GM12801 (cell line): ENCODE data around the gene PCGF3.

ENCODE experiments used
- TF ChIP-seq, protein P1 (sequence below): IDR thresholded peaks from one replicate; pipeline ENCODE4 v1.5.1; 2011; ENCODE audit warnings: control low read depth; ENCODE audit not compliant: insufficient read length; ENCODE audit errors: extremely low read depth

The PCGF3 gene

DNA sequence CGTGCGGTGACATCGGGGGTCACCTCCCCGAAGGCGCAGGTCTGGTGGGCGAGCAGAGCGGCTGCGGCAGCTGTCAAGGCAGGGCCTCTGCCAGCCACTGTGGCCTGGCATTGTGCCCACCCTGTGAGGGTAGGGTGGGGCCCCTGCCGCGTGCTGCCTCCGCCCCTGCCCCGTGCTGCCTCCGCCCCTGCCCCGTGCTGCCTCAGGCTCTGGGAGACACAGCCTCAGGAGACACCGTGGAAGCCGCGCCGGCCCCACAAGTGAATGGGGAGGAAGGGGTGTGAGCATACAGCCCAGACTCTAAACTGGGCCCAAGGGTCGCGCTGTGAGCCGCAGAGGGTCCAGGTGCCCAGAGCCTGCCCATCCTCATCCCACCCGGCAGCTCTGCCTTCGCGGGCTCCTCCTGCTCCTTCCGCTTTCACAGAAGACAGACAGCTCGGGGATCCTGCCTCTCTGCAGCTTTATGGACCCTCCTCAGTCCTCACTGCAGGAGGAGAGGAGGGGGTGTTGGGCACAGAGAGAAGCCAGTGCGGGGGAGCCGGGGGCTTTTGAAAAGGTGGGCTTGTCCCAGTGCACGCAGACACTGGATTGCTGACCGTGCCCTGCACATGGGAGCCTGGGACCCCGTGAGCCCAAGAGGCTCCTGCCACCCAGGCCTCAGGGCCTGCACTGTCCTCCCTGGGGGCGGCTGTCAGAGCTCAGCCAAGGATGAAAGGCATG lies 27.4 kb downstream of the PCGF3 start:
- TF ChIP-seq, protein P1, sequence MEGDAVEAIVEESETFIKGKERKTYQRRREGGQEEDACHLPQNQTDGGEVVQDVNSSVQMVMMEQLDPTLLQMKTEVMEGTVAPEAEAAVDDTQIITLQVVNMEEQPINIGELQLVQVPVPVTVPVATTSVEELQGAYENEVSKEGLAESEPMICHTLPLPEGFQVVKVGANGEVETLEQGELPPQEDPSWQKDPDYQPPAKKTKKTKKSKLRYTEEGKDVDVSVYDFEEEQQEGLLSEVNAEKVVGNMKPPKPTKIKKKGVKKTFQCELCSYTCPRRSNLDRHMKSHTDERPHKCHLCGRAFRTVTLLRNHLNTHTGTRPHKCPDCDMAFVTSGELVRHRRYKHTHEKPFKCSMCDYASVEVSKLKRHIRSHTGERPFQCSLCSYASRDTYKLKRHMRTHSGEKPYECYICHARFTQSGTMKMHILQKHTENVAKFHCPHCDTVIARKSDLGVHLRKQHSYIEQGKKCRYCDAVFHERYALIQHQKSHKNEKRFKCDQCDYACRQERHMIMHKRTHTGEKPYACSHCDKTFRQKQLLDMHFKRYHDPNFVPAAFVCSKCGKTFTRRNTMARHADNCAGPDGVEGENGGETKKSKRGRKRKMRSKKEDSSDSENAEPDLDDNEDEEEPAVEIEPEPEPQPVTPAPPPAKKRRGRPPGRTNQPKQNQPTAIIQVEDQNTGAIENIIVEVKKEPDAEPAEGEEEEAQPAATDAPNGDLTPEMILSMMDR: no peak

DNA sequence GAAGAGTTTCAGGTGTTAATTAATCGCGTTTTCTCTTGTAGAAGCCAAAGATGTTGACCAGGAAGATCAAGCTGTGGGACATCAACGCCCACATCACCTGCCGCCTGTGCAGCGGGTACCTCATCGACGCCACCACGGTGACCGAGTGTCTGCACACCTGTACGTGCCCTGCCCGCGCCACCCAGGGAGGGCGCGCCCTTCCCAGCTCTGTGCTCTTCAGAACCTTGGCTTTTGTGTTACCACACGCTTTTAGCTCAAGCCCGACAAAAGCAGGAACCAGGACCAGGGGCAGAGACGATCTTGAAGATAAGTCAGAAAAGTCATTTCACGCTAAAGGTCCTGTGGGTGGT lies 28.0 kb downstream of the PCGF3 start:
- TF ChIP-seq, protein P1: no peak

DNA sequence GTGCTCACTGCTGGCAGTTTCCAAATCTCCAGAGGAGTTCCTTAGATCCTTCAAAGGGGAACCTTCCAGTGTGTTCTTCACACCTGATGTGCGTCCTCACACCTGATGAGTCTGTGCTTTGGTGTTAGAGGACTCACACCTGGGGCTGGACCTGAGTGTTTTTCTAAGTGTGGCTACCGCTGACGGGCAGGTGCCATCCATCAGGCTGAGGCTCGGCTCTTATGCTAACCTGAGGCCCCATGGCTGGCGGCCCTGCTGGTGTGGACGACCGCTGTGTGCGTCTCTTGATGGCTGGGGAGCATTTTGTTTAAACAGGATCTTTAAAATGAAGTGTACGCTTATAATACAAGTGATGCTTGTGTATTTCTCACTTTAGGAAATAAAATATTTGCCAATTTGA lies 28.4 kb downstream of the PCGF3 start:
- TF ChIP-seq, protein P1: no peak

DNA sequence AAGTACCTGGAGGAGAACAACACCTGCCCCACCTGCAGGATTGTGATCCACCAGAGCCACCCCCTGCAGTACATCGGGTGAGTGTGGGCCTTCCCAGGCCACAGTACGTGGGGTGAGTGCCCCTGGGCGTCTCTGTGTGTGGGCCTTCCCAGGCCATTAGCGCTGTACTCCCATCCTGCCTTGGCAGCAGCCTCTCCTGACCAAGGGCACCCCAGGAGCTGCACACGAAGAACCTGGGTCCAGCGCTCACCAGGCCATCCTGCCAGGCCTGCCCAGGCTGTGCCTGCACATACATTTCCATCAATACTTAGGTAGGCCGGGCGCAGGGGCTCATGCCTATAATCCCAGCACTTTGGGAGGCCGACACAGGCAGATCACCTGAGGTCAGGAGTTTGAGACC lies 29.3 kb downstream of the PCGF3 start:
- TF ChIP-seq, protein P1: no peak

DNA sequence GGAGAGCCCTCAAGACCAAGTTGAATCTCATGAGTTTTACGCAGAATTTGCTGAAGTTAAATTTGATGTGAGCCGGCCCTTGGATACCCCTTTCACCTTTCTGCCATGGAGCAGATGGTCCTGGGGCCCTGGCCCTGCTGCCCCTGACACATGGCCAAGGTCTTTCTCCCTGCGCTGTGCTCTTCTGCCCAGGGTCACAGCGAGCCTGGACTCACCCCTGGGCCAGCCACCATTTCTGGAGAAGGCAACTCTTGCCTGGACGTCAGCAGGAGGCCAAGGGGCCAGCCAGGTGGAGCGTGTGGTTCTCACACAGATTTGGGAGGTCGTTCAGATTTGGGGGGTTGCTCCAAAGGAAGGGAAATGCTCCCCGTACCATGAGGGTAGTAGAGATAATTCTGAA lies 30.0 kb downstream of the PCGF3 start:
- TF ChIP-seq, protein P1: no peak

DNA sequence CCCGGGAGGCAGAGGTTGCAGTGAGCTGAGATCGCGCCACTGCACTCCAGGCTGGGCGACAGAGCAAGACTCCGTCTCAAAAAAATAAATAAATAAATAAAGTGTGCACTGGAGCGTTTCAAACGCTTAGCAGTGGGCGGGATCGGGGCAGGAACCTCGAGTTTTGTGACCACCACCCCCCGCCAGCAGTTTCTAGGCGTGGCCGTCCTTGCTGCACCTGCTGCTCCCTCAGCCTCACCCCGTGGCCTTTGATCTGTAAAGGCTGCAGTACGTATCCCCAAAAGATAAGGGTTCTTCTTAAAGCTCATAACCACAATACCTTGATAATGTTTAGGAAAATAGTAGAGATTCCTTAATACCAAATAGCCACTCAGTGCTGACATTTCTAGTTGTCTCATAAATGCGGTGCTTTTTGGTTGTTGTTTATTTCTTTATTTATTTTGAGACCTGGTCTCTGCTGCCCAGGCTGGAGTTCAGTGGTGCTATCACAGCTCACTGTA lies 33.2 kb downstream of the PCGF3 start:
- TF ChIP-seq, protein P1: no peak

DNA sequence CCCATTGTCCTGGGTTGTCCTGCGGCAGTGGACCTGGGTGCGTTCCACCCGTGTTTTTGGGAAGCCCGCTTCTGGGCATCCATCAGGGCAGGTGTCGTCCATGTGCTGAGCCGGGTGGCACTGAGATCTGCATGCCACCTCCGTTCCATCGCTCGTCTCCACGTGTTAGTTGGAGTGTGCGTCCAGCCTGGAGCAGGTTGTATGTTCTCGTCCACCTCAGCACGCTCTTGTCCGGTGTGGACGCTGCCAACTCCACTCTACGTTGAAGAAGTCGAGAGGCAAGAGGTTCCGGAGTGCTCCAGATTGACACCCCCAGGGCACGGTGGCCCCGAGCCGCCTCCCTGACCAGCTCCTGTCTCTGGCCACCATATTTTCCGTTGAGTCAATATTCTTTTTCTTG lies 33.9 kb downstream of the PCGF3 start:
- TF ChIP-seq, protein P1: no peak
